Mucosa of stomach (tissue), 1 donor: Measurements from ENCODE around the gene HSD17B3.
"Not testable (repeated sequence)": the region's sequence is repeated elsewhere in the genome, so short reads cannot be mapped to it uniquely, and the experiment has no call there.

Source experiments
- H3K27me3 ChIP-seq: one replicate; pipeline ENCODE4 v1.7.0; 2013; ENCODE audit warnings: mild to moderate bottlenecking, low read length; ENCODE audit not compliant: control insufficient read depth, insufficient read depth
- H3K36me3 ChIP-seq: one replicate; pipeline ENCODE4 v1.7.0; 2013; ENCODE audit warnings: low read length; ENCODE audit not compliant: control insufficient read depth, insufficient read depth
- H3K4me1 ChIP-seq: one replicate; pipeline ENCODE4 v1.7.0; 2013; ENCODE audit warnings: mild to moderate bottlenecking, low read length; ENCODE audit not compliant: control insufficient read depth, insufficient read depth
- H3K4me3 ChIP-seq: one replicate; pipeline ENCODE4 v1.7.0; 2013; ENCODE audit warnings: low read length
- H3K9ac ChIP-seq: one replicate; pipeline ENCODE4 v1.7.0; 2013; ENCODE audit warnings: mild to moderate bottlenecking, low read length, moderate library complexity
- H3K9me3 ChIP-seq: one replicate; pipeline ENCODE4 v1.7.0; 2013; ENCODE audit warnings: mild to moderate bottlenecking, low read length, moderate library complexity; ENCODE audit not compliant: control insufficient read depth
- donor health status: Pancreatic carcinoma.

Gene HSD17B3

GRCh38 chr9:96327694-96328352, 25.8 kb upstream of the HSD17B3 start:
- Histone ChIP-seq H3K36me3 (no peaks in the 10 kb centered on the region), H3K27me3 (no peaks in the 10 kb centered on the region), H3K9ac (no peak overlapping the region), H3K4me1 (no peaks in the 10 kb centered on the region), H3K9me3 (no peaks in the 10 kb centered on the region), H3K4me3 (no peak overlapping the region)

- no peak overlapping the region for H3K4me3 ChIP-seq
- no peaks in the 10 kb centered on the region for H3K36me3 ChIP-seq
Observed at GRCh38 chr9:96323169-96323568, 21.2 kb upstream of the HSD17B3 start.

GRCh38 chr9:96322736-96323135, 20.8 kb upstream of the HSD17B3 start:
- H3K27me3 ChIP-seq, H3K4me3 ChIP-seq, H3K36me3 ChIP-seq, H3K4me1 ChIP-seq, H3K9me3 ChIP-seq, H3K9ac ChIP-seq: not testable (repeated sequence)

More at GRCh38 chr9:96323169-96323568, 21.2 kb upstream of the HSD17B3 start:
- H3K27me3 ChIP-seq: no peaks in the 10 kb centered on the region
- H3K9me3 ChIP-seq: no peaks in the 10 kb centered on the region
- no peaks in the 10 kb centered on the region for H3K4me1 ChIP-seq
- no peak overlapping the region for H3K9ac ChIP-seq

- H3K4me1 ChIP-seq, H3K9me3 ChIP-seq, H3K27me3 ChIP-seq, H3K9ac ChIP-seq, H3K4me3 ChIP-seq, H3K36me3 ChIP-seq: not testable (repeated sequence)
Observed at GRCh38 chr9:96322210-96322609, 20.2 kb upstream of the HSD17B3 start.

GRCh38 chr9:96321515-96321914, 19.5 kb upstream of the HSD17B3 start:
- no peaks in the 10 kb centered on the region for H3K9me3 ChIP-seq
- no peaks in the 10 kb centered on the region for H3K36me3 ChIP-seq
- H3K4me1 ChIP-seq: peaks cover 3% of the 10 kb centered on the region

GRCh38 chr9:96320749-96321280, 18.8 kb upstream of the HSD17B3 start:
- H3K36me3 ChIP-seq: no peaks in the 10 kb centered on the region

More at GRCh38 chr9:96321515-96321914, 19.5 kb upstream of the HSD17B3 start:
- no peak overlapping the region for H3K9ac ChIP-seq
- H3K27me3 ChIP-seq: no peaks in the 10 kb centered on the region
- no peak overlapping the region for H3K4me3 ChIP-seq

GRCh38 chr9:96318921-96319565, 17.1 kb upstream of the HSD17B3 start:
- peaks cover 2% of the 10 kb centered on the region for H3K9me3 ChIP-seq
- H3K27me3 ChIP-seq: no peaks in the 10 kb centered on the region
- H3K36me3 ChIP-seq: no peaks in the 10 kb centered on the region
- peaks cover 3% of the 10 kb centered on the region for H3K4me1 ChIP-seq
- H3K4me3 ChIP-seq: no peak overlapping the region
- H3K9ac ChIP-seq: no peak overlapping the region

More at GRCh38 chr9:96320749-96321280, 18.8 kb upstream of the HSD17B3 start:
- Histone ChIP-seq H3K9ac (no peak overlapping the region), H3K4me3 (no peak overlapping the region), H3K4me1 (peaks cover 3% of the 10 kb centered on the region), H3K27me3 (no peaks in the 10 kb centered on the region), H3K9me3 (no peaks in the 10 kb centered on the region)

- no peak overlapping the region for H3K4me3 ChIP-seq
- H3K9me3 ChIP-seq: peaks cover 13% of the 10 kb centered on the region
- no peak overlapping the region for H3K9ac ChIP-seq
- no peaks in the 10 kb centered on the region for H3K27me3 ChIP-seq
- H3K36me3 ChIP-seq: no peaks in the 10 kb centered on the region
- H3K4me1 ChIP-seq: peaks cover 3% of the 10 kb centered on the region
Observed at GRCh38 chr9:96317335-96317980, 15.5 kb upstream of the HSD17B3 start.

- Histone ChIP-seq H3K4me3 (no peak overlapping the region), H3K9ac (no peak overlapping the region), H3K4me1 (no peaks in the 10 kb centered on the region), H3K36me3 (no peaks in the 10 kb centered on the region), H3K9me3 (peaks cover 13% of the 10 kb centered on the region), H3K27me3 (no peaks in the 10 kb centered on the region)
Observed at GRCh38 chr9:96309850-96310249, 7.9 kb upstream of the HSD17B3 start.

GRCh38 chr9:96306958-96307357, 5.0 kb upstream of the HSD17B3 start:
- not testable (repeated sequence) for H3K4me3 ChIP-seq, H3K4me1 ChIP-seq, H3K9me3 ChIP-seq, H3K27me3 ChIP-seq, H3K9ac ChIP-seq, H3K36me3 ChIP-seq

- Histone ChIP-seq H3K36me3 (no peaks in the 10 kb centered on the region), H3K9me3 (no peaks in the 10 kb centered on the region), H3K27me3 (no peaks in the 10 kb centered on the region), H3K9ac (no peak overlapping the region), H3K4me3 (no peak overlapping the region), H3K4me1 (no peaks in the 10 kb centered on the region)
Observed at GRCh38 chr9:96305171-96305570, 3.2 kb upstream of the HSD17B3 start.

GRCh38 chr9:96304230-96304629, 2.3 kb upstream of the HSD17B3 start:
- Histone ChIP-seq H3K4me3 (no peak overlapping the region), H3K4me1 (no peaks in the 10 kb centered on the region), H3K36me3 (no peaks in the 10 kb centered on the region), H3K27me3 (no peaks in the 10 kb centered on the region), H3K9ac (no peak overlapping the region), H3K9me3 (no peaks in the 10 kb centered on the region)
